HG02678 (cell line): ENCODE results near the gene ABCA10.
A peak's percentile ranks its signal among the peaks of the same experiment; 100 is the strongest.
"Not testable (repeated sequence)": the region's sequence is repeated elsewhere in the genome, so short reads cannot be mapped to it uniquely, and the experiment has no call there.

Experiments used
- ATAC-seq: cut with Tn5 transposase; IDR thresholded peaks from one replicate; pipeline ENCODE4 v1.9.1; 2021; ENCODE audit warnings: mild to moderate bottlenecking, moderate library complexity; ENCODE audit not compliant: unreplicated experiment

ABCA10 gene

GRCh38 chr17:69228018-69228417 lies 606 bp downstream of the ABCA10 start:
- no peak for ATAC-seq

GRCh38 chr17:69227541-69227940 lies 1.1 kb downstream of the ABCA10 start:
- no peak for ATAC-seq

DNA sequence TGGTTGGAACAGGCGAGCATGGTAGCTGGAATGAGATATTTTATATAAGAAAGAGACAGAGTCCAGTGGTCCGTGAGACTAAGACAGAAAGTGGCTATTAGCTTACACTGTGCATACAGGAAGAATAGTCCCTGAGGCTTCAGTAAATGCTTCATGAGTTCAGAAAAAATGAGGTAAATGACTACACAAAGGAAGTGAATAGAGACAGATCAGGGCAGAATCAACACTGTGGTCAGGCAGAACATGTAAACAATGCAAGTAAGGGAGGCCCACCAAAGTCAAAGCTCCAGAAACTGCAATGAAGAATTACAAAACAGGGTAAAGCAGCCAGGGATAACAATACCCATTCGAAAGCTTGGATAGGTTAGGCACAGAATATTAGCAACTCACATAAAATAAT lies 4.8 kb downstream of the ABCA10 start:
- ATAC-seq = peak; percentile 98

DNA sequence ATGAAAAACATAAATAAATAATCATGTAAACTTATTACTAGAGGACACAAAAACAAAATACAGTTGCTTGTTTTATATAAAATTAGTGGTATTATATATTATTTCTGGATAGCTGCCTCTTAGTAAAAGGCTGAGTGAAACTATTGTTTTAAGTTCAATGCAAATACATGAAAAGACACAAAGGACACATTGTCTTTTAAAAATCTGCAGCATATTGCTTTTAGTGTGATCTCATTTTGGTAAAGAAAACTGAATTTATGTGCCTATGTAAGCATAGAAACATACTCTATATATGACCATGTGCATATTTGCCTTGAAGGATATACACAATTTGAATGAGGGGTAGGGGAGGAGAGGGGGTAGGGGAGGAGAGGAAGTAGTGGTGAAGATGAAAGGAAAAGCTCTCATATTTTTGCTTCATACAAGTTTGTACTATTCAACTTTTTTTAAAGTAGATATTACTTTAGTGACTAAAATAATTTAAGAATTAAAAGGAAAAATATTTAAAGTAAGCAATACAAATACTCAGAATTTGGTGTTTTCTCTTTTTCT lies 5.8 kb downstream of the ABCA10 start:
- no peak for ATAC-seq

DNA sequence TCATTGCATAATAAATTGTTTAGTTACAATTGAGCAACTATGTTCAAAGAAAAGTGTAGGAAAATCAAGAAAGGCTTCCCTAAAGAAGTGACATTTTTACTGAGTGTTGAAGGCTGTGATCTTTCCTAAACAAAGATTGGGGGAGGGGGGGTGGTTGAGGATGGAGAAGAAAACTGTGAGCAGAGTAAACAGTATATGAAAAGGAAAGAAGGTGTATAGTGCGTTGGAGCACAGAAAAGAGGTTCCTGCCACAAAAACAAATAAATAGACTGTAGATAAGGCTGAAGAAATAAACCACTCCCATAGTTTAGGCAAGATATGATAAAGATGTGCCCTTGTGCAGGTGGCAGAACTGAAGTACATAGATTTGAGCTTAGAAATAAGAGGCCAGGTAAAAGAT lies 8.5 kb downstream of the ABCA10 start:
- no peak for ATAC-seq

DNA sequence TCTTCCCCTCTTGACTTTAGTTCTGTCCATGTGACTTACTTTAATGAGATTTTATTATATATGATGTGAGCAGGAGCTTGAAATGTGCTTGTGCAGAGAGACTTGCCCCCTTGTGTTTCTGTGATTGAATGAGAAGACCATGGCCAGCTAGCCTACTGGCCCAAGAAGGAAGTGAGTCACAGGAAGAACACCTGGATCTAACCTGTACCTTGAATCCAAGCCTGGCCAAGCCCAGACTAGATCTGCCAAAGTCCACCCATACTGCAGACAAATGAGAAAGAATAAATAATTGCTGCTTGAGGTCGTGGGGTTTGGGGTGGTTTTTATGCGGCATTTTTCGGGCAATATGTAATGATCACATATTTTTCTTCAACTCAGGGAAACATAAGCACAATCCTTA lies 9.6 kb downstream of the ABCA10 start:
- ATAC-seq = no peak

GRCh38 chr17:69213059-69213813 lies 15.4 kb downstream of the ABCA10 start:
- ATAC-seq = no peak

- no peak for ATAC-seq
Measured at GRCh38 chr17:69208640-69209039, 20.0 kb downstream of the ABCA10 start.

DNA sequence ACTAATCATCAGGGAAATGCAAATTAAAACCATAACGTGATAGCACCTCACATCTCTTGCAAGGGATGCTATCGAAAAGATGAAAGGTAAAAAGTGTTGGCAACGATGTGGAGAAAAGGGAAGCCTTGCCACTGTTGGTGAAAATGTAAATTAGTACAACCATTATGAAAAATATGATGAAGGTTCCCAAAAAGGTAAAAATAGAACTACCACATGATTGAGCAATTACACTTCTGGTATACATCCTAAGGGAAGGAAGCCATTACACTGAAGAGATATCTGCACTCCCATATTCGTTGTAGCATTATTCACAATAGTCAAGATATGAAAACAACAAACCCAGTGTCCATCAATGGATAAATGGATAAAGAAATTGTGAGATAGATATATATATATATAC lies 21.5 kb downstream of the ABCA10 start:
- no peak for ATAC-seq

DNA sequence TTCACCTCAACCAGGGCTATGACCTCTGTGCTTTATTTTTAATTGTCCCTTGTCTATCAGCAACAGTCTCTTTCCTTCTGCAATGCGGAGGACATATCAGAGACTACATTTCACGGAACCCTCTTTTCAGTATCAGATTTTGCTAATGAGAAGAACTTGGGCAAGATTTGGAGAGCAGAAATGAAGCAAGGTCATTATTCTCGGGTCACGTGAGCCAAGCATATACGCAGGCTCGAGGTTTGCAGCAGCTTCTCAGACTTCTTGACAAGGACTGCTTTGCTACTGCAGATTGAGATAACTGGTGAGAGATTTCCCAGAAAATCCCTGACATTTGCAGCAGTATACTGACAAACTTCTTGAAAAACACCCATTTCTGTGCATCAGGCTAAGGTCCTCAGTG lies 30.4 kb downstream of the ABCA10 start:
- ATAC-seq = no peak

DNA sequence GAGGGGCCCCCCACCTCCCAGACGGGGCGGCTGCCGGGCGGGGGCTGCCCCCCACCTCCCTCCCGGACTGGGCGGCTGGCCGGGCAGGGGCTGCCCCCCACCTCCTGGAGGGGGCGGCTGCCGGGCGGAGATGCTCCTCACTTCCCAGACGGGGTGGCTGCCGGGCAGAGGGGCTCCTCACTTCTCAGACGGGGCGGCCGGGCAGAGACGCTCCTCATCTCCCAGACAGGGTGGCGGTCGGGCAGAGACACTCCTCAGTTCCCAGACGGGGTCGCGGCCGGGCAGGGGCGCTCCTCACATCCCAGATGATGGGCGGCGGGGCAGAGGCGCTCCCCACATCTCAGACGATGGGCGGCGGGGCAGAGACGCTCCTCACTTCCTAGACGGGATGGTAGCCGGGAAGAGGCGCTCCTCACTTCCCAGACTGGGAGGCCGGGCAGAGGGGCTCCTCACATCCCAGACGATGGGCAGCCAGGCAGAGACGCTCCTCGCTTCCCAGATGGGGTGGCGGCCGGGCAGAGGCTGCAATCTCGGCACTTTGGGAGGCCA lies 32.4 kb downstream of the ABCA10 start:
- not testable (repeated sequence) for ATAC-seq

DNA sequence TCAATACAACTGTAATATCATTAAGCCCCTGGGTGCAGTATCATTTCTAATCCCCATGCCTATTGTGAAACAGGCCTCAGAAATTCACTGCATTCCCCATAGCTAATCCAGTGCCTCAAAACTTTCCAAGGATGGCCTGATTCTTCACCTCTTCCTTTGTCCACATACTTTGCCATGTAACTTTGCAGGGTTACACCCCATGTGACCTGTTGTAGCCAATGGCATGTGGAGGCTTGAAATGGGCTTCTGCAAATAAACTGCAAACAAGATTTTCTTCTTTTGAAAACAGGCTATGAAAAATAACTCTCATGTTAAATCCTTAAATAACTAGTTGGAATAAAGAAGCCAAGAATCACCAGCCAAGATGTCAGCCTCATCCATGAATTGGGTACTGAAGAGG lies 35.9 kb downstream of the ABCA10 start:
- ATAC-seq = no peak

GRCh38 chr17:69188796-69189195 lies 39.8 kb downstream of the ABCA10 start:
- ATAC-seq = no peak

DNA sequence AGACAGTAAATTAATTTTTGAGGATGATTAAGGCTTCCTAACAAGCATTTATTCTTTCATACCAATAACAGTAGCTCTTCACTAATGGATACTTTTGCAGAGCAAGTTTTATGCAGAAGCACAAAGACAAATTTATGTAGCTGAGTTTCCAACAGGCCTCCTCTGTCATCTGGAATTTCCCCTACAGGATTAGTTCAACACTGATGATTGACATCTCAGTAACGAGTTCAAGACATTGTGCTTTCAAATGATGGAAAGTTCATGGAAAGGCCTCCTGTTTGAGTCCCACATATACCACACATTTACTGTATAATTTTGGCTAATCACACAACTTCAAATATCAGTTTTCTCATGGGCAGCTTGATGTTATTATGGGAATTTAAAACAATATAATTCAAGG lies 40.6 kb downstream of the ABCA10 start:
- no peak for ATAC-seq

DNA sequence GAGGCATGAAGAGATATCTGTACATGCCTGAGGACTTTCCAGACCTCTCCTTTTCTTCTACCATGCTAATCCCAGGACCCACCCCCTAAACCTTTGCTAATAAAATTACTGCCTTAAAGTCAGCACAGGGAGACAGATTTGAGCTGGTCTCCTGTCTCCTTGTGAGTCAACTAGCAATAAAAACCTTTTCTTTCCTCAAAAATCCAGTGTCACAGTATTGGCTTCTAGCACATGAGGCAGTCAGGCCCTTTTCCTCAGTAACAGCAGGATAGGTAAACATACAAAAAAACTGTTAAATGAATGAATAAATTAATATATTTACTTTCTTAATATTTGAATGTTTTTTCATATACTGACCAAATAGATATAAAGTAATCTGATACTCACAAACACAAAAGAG lies 41.3 kb downstream of the ABCA10 start:
- no peak for ATAC-seq

- ATAC-seq = no peak
Measured at GRCh38 chr17:69179227-69179952, 49.2 kb downstream of the ABCA10 start.

GRCh38 chr17:69176457-69176795 lies 52.2 kb downstream of the ABCA10 start:
- no peak for ATAC-seq

DNA sequence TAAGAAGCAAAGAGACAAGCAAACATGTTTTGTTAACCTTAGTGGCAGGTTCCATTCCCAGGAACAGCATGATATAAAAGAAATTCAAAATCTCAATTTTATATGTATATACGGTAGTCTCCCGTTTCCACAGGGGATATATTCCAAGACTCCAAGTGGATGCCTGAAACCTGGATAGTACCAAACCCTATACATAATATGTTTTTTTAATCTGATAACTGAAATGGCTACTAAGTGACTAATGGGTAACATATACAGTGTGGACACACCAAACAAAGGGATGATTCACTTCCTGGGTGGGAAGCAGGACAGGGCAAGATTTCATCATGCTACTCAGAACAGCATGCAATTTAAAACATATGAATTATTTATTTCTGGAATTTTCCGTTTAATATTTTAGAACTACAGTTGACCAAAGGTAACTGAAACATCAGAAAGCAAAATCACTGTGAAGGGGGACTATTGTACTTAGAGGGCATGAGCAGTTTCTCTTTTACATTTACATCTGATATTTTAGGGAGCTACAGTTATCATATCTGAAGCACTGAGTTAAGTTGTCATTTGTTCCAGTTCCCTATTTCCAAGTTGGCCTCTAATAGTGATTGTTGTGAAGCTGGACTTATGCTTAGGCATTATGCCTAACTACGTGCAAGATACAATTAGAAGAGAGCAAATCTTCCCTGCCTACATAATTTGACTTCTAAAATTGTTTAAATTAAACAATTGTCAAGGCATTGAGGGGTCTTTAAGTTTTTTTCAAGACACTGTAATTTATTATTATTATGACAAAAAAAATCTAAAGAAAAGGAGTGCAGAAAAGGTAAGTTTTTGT lies 52.8 kb downstream of the ABCA10 start:
- ATAC-seq = no peak

DNA sequence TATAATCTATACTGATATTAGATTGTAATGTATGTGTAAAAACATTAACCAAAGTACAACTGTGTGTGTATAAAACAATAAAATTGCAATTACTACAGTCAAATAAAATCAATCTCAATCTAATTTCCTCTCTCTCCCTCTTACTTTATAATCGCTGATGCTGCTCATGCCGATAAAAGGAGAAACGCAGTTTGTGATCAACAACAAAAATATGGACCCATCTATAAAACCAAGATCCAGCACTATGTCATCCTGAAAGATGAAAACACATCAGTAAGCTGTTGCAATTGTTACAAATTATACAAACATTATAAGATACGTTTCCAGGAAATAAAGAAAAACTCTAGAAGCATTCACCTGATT lies 53.4 kb downstream of the ABCA10 start:
- no peak for ATAC-seq

DNA sequence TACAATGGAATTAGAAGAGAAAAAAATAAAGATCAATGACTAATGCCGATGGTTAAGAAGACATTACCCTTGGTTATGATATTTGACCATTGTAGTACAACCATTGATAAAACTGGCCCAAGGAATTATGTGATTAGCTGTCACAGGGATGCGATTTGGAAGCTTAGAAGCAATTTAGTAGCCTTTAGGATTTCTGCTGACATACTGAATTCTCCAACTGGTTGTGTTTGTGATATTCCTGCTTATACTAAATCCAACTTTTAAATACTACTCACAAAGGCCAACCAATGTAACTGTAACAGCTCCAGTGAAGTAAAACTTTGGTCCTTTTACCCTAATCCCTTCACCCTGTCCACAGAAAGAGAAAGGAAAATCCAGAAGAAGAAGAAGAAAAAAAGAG lies 55.5 kb downstream of the ABCA10 start:
- no peak for ATAC-seq

- ATAC-seq = no peak
Measured at GRCh38 chr17:69170377-69170776, 58.2 kb downstream of the ABCA10 start.
